ENCODE results near the gene TOR2A.

GRCh38 chr9:127738666-127739065 lies 3.6 kb upstream of the TOR2A start:
- TF ChIP-seq CTCF (IDR thresholded peaks at IDR 0.05) (no peak), ZFX (IDR thresholded peaks at IDR 0.05; ENCODE audit: borderline replicate concordance) (no peak)

Measured in 22Rv1 (cell line).